ENCODE data around the gene DMAC2. TPM values are rescaled to one million over a fixed set of nuclear protein-coding genes. Genes with fewer than 3 reads are reported as not detected.

The DMAC2 gene
- polyA plus RNA-seq, 1 of the 3 experiments (the other 2 are of a cell fraction) = 71.4 TPM

GRCh38 chr19:41447732-41448332 is 8.1 kb upstream of the DMAC2 start (continued):
- TF ChIP-seq REST (IDR thresholded peaks at IDR 0.05; ENCODE audit: low read depth, low read length) = no peak
- no peak for TF ChIP-seq MEF2A (IDR thresholded peaks at IDR 0.05; ENCODE audit: borderline replicate concordance, low read depth)

GRCh38 chr19:41445575-41445974 is 5.9 kb upstream of the DMAC2 start:
- no peak overlapping the region for H3K4me3 ChIP-seq (ENCODE audit: low read depth in 2 of 2, low read length in 1 of 2)
- no peak for TF ChIP-seq PBX3 (IDR thresholded peaks at IDR 0.05)
- no peak for TF ChIP-seq MEF2A (IDR thresholded peaks at IDR 0.05; ENCODE audit: borderline replicate concordance, low read depth)
- TF ChIP-seq SMC3 (IDR thresholded peaks at IDR 0.05; ENCODE audit: low read depth, low read length) = no peak
- TF ChIP-seq REST (IDR thresholded peaks at IDR 0.05; ENCODE audit: low read depth, low read length) = no peak
- TF ChIP-seq ELF1 (IDR thresholded peaks at IDR 0.05) = no peak
- TF ChIP-seq YY1 (IDR thresholded peaks at IDR 0.05; ENCODE audit: low read depth) = no peak
- no peak for TF ChIP-seq MXI1 (IDR thresholded peaks at IDR 0.05; ENCODE audit: low read depth, low read length)
- no peaks in the 10 kb centered on the region for H4K20me1 ChIP-seq (ENCODE audit: insufficient read depth)
- no peaks in the 10 kb centered on the region for H3K9me3 ChIP-seq
- H3K27me3 ChIP-seq (ENCODE audit: insufficient read depth) = peaks cover 66% of the 10 kb centered on the region
- ChIA-PET POLR2A (no interaction called here), CTCF (interaction anchor here (1.0 to 1.9 kb wide), 6 partner anchors 11 to 151 kb away, joined by 3 to 5 read pairs (median 4); no protein-coding TSS in a partner anchor)
- no peak overlapping the region for H3K4me2 ChIP-seq
- H3F3A ChIP-seq (replicated peaks; ENCODE audit: insufficient read depth) = no peaks in the 10 kb centered on the region
- no peak for DNase-seq
- no peak overlapping the region for H2AFZ ChIP-seq (ENCODE audit: low read depth)
- no peaks in the 10 kb centered on the region for H3K79me2 ChIP-seq (ENCODE audit: insufficient read depth)
- H3K36me3 ChIP-seq (replicated peaks in 1 of 2; ENCODE audit: control insufficient read depth in 1 of 2, insufficient read depth in 2 of 2, low read length in 1 of 2) = no peaks in the 10 kb centered on the region
- H3K9ac ChIP-seq = no peak overlapping the region
- WGBS (ENCODE audit: low lambda C conversion rate) = 19% methylated on average over 5 of the region's 5 CpGs
- no peaks in the 10 kb centered on the region for H3K4me1 ChIP-seq (ENCODE audit: control insufficient read depth in 1 of 2, insufficient read depth in 2 of 2, low read depth in 1 of 2, low read length in 1 of 2)
- H3K27ac ChIP-seq (ENCODE audit: low read depth in 2 of 2, low read length in 1 of 2) = no peak overlapping the region
- no peaks in the 10 kb centered on the region for H3K9me2 ChIP-seq
